ENCODE data around the gene ZSCAN4. TPM values are rescaled to one million over a fixed set of nuclear protein-coding genes. Genes with fewer than 3 reads are reported as not detected.

Gene ZSCAN4, protein sequence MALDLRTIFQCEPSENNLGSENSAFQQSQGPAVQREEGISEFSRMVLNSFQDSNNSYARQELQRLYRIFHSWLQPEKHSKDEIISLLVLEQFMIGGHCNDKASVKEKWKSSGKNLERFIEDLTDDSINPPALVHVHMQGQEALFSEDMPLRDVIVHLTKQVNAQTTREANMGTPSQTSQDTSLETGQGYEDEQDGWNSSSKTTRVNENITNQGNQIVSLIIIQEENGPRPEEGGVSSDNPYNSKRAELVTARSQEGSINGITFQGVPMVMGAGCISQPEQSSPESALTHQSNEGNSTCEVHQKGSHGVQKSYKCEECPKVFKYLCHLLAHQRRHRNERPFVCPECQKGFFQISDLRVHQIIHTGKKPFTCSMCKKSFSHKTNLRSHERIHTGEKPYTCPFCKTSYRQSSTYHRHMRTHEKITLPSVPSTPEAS
- not detected in 2 replicates for polyA plus RNA-seq

DNA sequence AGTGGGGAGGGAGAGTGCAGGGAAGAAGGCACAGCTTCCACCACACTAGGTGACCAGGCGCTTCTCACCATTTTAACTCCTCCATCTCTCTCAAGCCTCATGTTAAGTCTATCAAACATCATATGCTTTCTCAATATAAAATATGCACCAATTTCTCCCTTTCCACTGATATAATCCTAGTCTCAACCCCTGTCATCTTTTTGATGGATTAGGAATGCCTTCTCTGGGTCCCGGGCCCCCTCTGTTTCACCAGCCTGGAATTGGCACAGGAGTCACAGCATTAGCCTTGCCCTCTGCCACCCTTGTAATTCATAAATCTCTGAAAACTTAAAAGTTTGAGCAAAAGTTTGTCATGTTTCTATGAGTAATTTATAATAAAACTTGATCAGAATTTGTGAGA is at the start of gene ZSCAN4:
Gene ZSCAN4, plus strand, starts transcription at position 301 of the 400 bp plus-strand sequence. CDS start 7,211 bp downstream, outside the sequence.

DNA sequence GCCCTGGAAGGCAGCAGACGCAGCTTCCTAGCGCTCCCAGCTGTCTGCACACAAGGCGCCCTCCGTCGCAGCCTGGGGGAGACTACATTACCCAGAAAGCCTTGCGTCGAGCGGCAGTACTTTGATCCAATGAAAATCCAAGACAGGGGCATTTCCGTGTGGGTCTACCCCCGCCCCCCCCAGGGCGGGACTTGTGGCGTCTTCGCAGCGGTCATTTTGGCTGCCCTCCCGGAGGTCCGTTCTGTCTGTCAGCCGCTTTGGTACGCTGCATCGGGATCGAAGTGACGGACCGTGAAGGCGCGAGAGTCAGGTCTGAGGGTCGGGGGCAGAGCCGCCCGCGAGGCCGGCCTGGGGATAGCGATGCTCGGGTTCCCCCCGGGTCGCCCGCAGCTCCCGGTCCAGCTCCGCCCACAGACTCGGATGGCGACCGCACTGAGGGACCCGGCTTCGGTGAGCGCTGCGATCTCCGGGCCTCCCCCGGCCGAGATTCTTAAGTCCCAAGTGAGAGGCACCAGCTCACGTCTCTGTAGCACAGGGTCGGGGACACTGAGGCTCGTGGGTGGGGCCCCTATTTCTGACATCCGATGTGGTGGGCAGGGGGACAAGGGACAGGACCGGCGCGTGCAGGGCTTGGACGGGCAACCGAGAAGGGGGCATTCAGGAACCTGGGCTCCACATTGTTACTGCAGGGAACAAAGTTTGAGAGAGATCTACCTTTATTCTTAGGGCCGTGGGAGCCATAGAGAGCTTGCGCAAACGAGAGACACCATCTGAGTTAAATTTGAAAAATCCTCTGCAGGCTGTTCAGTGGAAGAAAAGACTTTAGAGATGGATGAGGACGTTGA is 35.5 kb upstream of the ZSCAN4 start, which contains the start of gene ZNF211:
Gene ZNF211, plus strand, starts transcription at position 182 of the 845 bp plus-strand sequence. Its CDS starts 179 bp downstream, at position 361.

DNA sequence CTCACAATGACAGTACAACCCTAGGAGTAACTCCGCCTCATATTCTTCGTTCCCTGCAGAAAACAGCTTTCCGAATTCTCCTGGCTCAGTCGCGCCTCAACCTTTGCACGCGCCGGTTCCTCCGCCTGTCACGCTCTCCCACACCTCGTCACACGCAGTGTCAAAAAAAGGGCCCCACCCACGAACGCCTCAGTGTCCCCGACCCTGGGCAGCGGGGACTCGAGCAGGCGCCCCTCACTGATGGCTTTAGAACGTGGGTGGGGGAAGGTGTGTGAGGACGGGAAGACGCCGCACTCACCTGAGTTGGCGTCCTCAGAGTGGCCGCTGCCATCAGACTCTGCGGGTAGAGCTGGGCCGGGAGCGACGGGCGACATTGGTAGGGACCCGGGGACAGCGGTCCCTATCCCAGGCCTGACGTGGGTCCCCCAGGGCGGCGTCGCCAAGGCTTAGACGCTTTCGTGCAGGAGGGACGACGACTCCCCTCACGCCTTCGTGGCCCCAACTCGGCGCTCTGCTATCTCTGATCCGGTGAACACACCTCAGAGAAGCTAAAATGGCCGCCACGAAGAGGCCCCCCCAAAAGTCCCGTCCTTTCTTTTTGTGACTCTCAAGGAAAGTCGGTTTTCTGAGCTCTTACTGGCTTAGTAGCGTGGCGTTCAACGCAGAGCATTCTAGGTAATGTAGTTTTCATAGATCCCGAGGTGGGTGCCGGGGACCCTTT is 40.1 kb downstream of the ZSCAN4 start, which contains the start of gene ZNF154:
Gene ZNF154, minus strand, starts transcription at position 564 of the 721 bp plus-strand sequence. Its CDS starts 233 bp downstream, at position 331.

Other genes with a start within 250 kb of the ZSCAN4 start
- gene ZNF749, start 233.6 kb upstream of the ZSCAN4 start, polyA plus RNA-seq = 6.2 and 14.8 TPM in 2 replicates
- 1.3 and 2.1 TPM in 2 replicates for gene VN1R1, start 211.8 kb upstream of the ZSCAN4 start, polyA plus RNA-seq
- gene ZNF772, start 191.4 kb upstream of the ZSCAN4 start, polyA plus RNA-seq = 3.0 and 6.0 TPM in 2 replicates
- 2.4 and 7.4 TPM in 2 replicates for gene ZNF419, start 181.2 kb upstream of the ZSCAN4 start, polyA plus RNA-seq
- 1.4 and 4.0 TPM in 2 replicates for gene ZNF773, start 169.0 kb upstream of the ZSCAN4 start, polyA plus RNA-seq
- 2.5 and 3.0 TPM in 2 replicates for gene ZNF549, start 141.6 kb upstream of the ZSCAN4 start, polyA plus RNA-seq
- 3.2 and 4.0 TPM in 2 replicates for gene ZNF550, start 109.1 kb upstream of the ZSCAN4 start, polyA plus RNA-seq
- gene ZNF416, start 90.0 kb upstream of the ZSCAN4 start, polyA plus RNA-seq = 0.74 and 1.5 TPM in 2 replicates
- 2.0 and 2.3 TPM in 2 replicates for gene ZIK1, start 84.8 kb upstream of the ZSCAN4 start, polyA plus RNA-seq
- gene ZNF530, start 69.0 kb upstream of the ZSCAN4 start, polyA plus RNA-seq = 5.2 and 5.9 TPM in 2 replicates
- gene ZNF134, start 54.7 kb upstream of the ZSCAN4 start, polyA plus RNA-seq = 5.3 and 6.1 TPM in 2 replicates
- gene ZNF211, start 35.8 kb upstream of the ZSCAN4 start, polyA plus RNA-seq = 2.0 and 4.7 TPM in 2 replicates
- gene ZNF551, start 13.0 kb downstream of the ZSCAN4 start, polyA plus RNA-seq = 1.3 and 1.6 TPM in 2 replicates
- gene ZNF154, start 40.3 kb downstream of the ZSCAN4 start, polyA plus RNA-seq = 1.8 and 3.3 TPM in 2 replicates
- gene ZNF671, start 58.7 kb downstream of the ZSCAN4 start, polyA plus RNA-seq = 3.8 and 9.9 TPM in 2 replicates
- 2.2 and 2.5 TPM in 2 replicates for gene ZNF776, start 77.9 kb downstream of the ZSCAN4 start, polyA plus RNA-seq
- gene ZNF586, start 100.7 kb downstream of the ZSCAN4 start, polyA plus RNA-seq = 1.1 and 3.2 TPM in 2 replicates
- gene ZNF552, start 146.0 kb downstream of the ZSCAN4 start, polyA plus RNA-seq = 2.5 and 2.6 TPM in 2 replicates
- gene ZNF587B, start 161.4 kb downstream of the ZSCAN4 start, polyA plus RNA-seq = 2.7 TPM in 1 of 2 replicates, not detected in the other
- gene ZNF587, start 180.9 kb downstream of the ZSCAN4 start, polyA plus RNA-seq = 9.4 and 10.9 TPM in 2 replicates
- 44.4 and 50.3 TPM in 2 replicates for gene ZNF814, start 220.1 kb downstream of the ZSCAN4 start, polyA plus RNA-seq
- 1.8 and 4.3 TPM in 2 replicates for gene ZNF417, start 247.7 kb downstream of the ZSCAN4 start, polyA plus RNA-seq